HG03196 (cell line): Measurements from ENCODE around the gene GGTLC2.

ENCODE experiments used
- ATAC-seq: cut with Tn5 transposase; IDR thresholded peaks from one replicate; pipeline ENCODE4 v1.9.1; 2021; ENCODE audit not compliant: unreplicated experiment

GGTLC2 gene

GRCh38 chr22:22689621-22690345, 45.4 kb downstream of the GGTLC2 start:
- ATAC-seq = no peak

GRCh38 chr22:22691055-22691454, 46.6 kb downstream of the GGTLC2 start:
- no peak for ATAC-seq

- no peak for ATAC-seq
Measured at GRCh38 chr22:22691716-22692701, 47.6 kb downstream of the GGTLC2 start.

GRCh38 chr22:22692707-22693530, 48.5 kb downstream of the GGTLC2 start:
- ATAC-seq = no peak

- no peak for ATAC-seq
Measured at GRCh38 chr22:22693531-22693884, 49.1 kb downstream of the GGTLC2 start.

- no peak for ATAC-seq
Measured at GRCh38 chr22:22694106-22694505, 49.7 kb downstream of the GGTLC2 start.

GRCh38 chr22:22696104-22696503, 51.7 kb downstream of the GGTLC2 start:
- no peak for ATAC-seq
